SK-N-SH treated with all-trans-retinoic acid at 6 μM for 48 hours (cell line): Measurements from ENCODE around the gene XPO5.
A peak's percentile ranks its signal among the peaks of the same experiment; 100 is the strongest.

Experiments used
- ATAC-seq: fragments of 200-7000 bp; cut with Tn5 transposase; 3 replicates; pipeline ENCODE4 v1.9.1; 2020; ENCODE audit warnings: mild to moderate bottlenecking, moderate library complexity
- ARNTL ChIP-seq: fragments of 450-650 bp; formaldehyde crosslinking; IDR thresholded peaks from 2 replicates; pipeline ENCODE4 v1.5.0; 2020; ENCODE audit warnings: low read depth, mild to moderate bottlenecking, moderate library complexity, borderline replicate concordance
- BACH2 ChIP-seq: fragments of 250-450 bp; sonication (Bioruptor Pico); IDR thresholded peaks from 2 replicates; pipeline ENCODE4 v1.9.0; 2021; ENCODE audit warnings: mild to moderate bottlenecking, borderline replicate concordance
- CREB5 ChIP-seq: fragments of 250-450 bp; sonication (Bioruptor Pico); IDR thresholded peaks from 2 replicates; pipeline ENCODE4 v1.5.1; 2020; ENCODE audit warnings: low read depth, mild to moderate bottlenecking, moderate library complexity
- CSDC2 ChIP-seq: fragments of 250-450 bp; sonication (Bioruptor Pico); IDR thresholded peaks from 2 replicates; pipeline ENCODE4 v1.5.0; 2020; ENCODE audit warnings: mild to moderate bottlenecking, moderate library complexity
- ESRRG ChIP-seq: fragments of 250-450 bp; sonication (Bioruptor Pico); IDR thresholded peaks from 2 replicates; pipeline ENCODE4 v1.6.1; 2021; ENCODE audit warnings: mild to moderate bottlenecking
- GLIS3 ChIP-seq: fragments of 250-450 bp; sonication (Bioruptor Pico); IDR thresholded peaks from 2 replicates; pipeline ENCODE4 v1.5.0; 2020; ENCODE audit warnings: mild to moderate bottlenecking, moderate library complexity
- ISL1 ChIP-seq: fragments of 250-450 bp; sonication (Bioruptor Pico); IDR thresholded peaks from 2 replicates; pipeline ENCODE4 v2.1.2; 2022; ENCODE audit warnings: mild to moderate bottlenecking, moderate library complexity
- PATZ1 ChIP-seq: fragments of 250-450 bp; sonication (Bioruptor Pico); IDR thresholded peaks from 2 replicates; pipeline ENCODE4 v1.8.0; 2020; ENCODE audit warnings: mild to moderate bottlenecking, moderate library complexity, borderline replicate concordance
- POU6F1 ChIP-seq: fragments of 250-450 bp; sonication (Bioruptor Pico); IDR thresholded peaks from 2 replicates; pipeline ENCODE4 v1.8.0; 2021; ENCODE audit warnings: low read depth, mild to moderate bottlenecking, moderate library complexity, borderline replicate concordance
- PPARA ChIP-seq: fragments of 250-450 bp; sonication (Bioruptor Pico); IDR thresholded peaks from 2 replicates; pipeline ENCODE4 v1.5.0; 2020; ENCODE audit warnings: mild to moderate bottlenecking, borderline replicate concordance
- RARB ChIP-seq: fragments of 250-450 bp; sonication (Bioruptor Pico); IDR thresholded peaks from 2 replicates; pipeline ENCODE4 v1.8.0; 2021; ENCODE audit warnings: mild to moderate bottlenecking, moderate library complexity
- TCF4 ChIP-seq: fragments of 250-450 bp; sonication (Bioruptor Pico); IDR thresholded peaks from 2 replicates; pipeline ENCODE4 v1.8.0; 2021; ENCODE audit warnings: mild to moderate bottlenecking, moderate library complexity, borderline replicate concordance
- TOX ChIP-seq: fragments of 250-450 bp; sonication (Bioruptor Pico); IDR thresholded peaks from 2 replicates; pipeline ENCODE4 v1.8.0; 2021; ENCODE audit warnings: mild to moderate bottlenecking, moderate library complexity, borderline replicate concordance
- TSHZ2 ChIP-seq: fragments of 250-450 bp; sonication (Bioruptor Pico); IDR thresholded peaks from 2 replicates; pipeline ENCODE4 v1.5.0; 2020; ENCODE audit warnings: mild to moderate bottlenecking, moderate library complexity
- ZC3H10 ChIP-seq: fragments of 250-450 bp; sonication (Bioruptor Pico); IDR thresholded peaks from 2 replicates; pipeline ENCODE4 v1.5.1; 2021; ENCODE audit warnings: mild to moderate bottlenecking, moderate library complexity
- ZFP3 ChIP-seq: fragments of 250-450 bp; sonication (Bioruptor Pico); IDR thresholded peaks from 2 replicates; pipeline ENCODE4 v1.5.0; 2020; ENCODE audit warnings: mild to moderate bottlenecking, moderate library complexity
- ZNF565 ChIP-seq: fragments of 450-650 bp; formaldehyde crosslinking; conservative IDR thresholded peaks from 2 replicates; pipeline ENCODE4 v1.5.0; 2020; ENCODE audit warnings: low read depth, mild to moderate bottlenecking, moderate library complexity
- ZNF70 ChIP-seq: fragments of 450-650 bp; formaldehyde crosslinking; IDR thresholded peaks from 2 replicates; pipeline ENCODE4 v1.5.0; 2020; ENCODE audit warnings: mild to moderate bottlenecking, moderate library complexity
- ZNF8 ChIP-seq: fragments of 450-650 bp; formaldehyde crosslinking; IDR thresholded peaks from 2 replicates; pipeline ENCODE4 v1.5.0; 2020; ENCODE audit warnings: mild to moderate bottlenecking, moderate library complexity

The XPO5 gene

GRCh38 chr6:43510827-43511163, 65.0 kb downstream of the XPO5 start (continued):
- TF ChIP-seq ARNTL (CRISPR knock-in tag) (no peak), PATZ1 (CRISPR knock-in tag) (no peak), BACH2 (CRISPR knock-in tag) (no peak), ZNF565 (CRISPR knock-in tag) (no peak), ESRRG (CRISPR knock-in tag) (no peak)

GRCh38 chr6:43509984-43510826, 65.6 kb downstream of the XPO5 start, which contains the start of gene LRRC73:
Gene LRRC73 (minus strand): TSS chr6:43510346. CDS start chr6:43509785, 561 bp downstream.
- ATAC-seq: peak; percentile 86

GRCh38 chr6:43509142-43509983, 66.5 kb downstream of the XPO5 start:
- peak; percentile 4 for ATAC-seq
- TF ChIP-seq ZNF70 (CRISPR knock-in tag): no peak
- no peak for TF ChIP-seq RARB (CRISPR knock-in tag)
- TF ChIP-seq BACH2 (CRISPR knock-in tag): no peak
- TF ChIP-seq ISL1 (CRISPR knock-in tag): no peak
- TF ChIP-seq CSDC2: no peak
- no peak for TF ChIP-seq CREB5
- no peak for TF ChIP-seq TOX (CRISPR knock-in tag)
- TF ChIP-seq ESRRG (CRISPR knock-in tag): no peak
- no peak for TF ChIP-seq ZNF8 (CRISPR knock-in tag)
- no peak for TF ChIP-seq GLIS3
- TF ChIP-seq POU6F1 (CRISPR knock-in tag): no peak

More at GRCh38 chr6:43509984-43510826, 65.6 kb downstream of the XPO5 start, which contains the start of gene LRRC73:
- TF ChIP-seq TSHZ2 (CRISPR knock-in tag): 0 out of 2 replicates have a peak, but pooled peaks have one; percentile 29
- TF ChIP-seq TOX (CRISPR knock-in tag): no peak
- 0 out of 2 replicates have a peak, but pooled peaks have one; percentile 50 for TF ChIP-seq ZFP3 (CRISPR knock-in tag)
- TF ChIP-seq GLIS3: peak; percentile 50; the same call in 1 of the 2 replicates
- TF ChIP-seq, all 23 proteins: peak for 3

GRCh38 chr6:43508481-43509141, 67.2 kb downstream of the XPO5 start:
- no peak for ATAC-seq
- no peak for TF ChIP-seq TOX (CRISPR knock-in tag)
- TF ChIP-seq ZFP3 (CRISPR knock-in tag): no peak
- TF ChIP-seq CREB5: no peak
- TF ChIP-seq ISL1 (CRISPR knock-in tag): no peak
- no peak for TF ChIP-seq POU6F1 (CRISPR knock-in tag)
- TF ChIP-seq ZNF8 (CRISPR knock-in tag): no peak
- TF ChIP-seq ZC3H10 (CRISPR knock-in tag): no peak
- TF ChIP-seq RARB (CRISPR knock-in tag): no peak
- no peak for TF ChIP-seq TCF4 (CRISPR knock-in tag)
- TF ChIP-seq PPARA (CRISPR knock-in tag): no peak
- no peak for TF ChIP-seq ESRRG (CRISPR knock-in tag)
